Measurements from ENCODE around the gene DGUOK.

Gene DGUOK

GRCh38 chr2:73922681-73923080 is 4.0 kb upstream of the DGUOK start:
- no peak overlapping the region for H3K4me3 ChIP-seq (ENCODE audit: low read depth, low read length)
- no peak for DNase-seq (ENCODE audit: low read depth)
- TF ChIP-seq CTCF (IDR thresholded peaks at IDR 0.05; ENCODE audit: low read depth, low read length, missing control alignments) = no peak

- no peak for DNase-seq (ENCODE audit: low read depth)
Observed at GRCh38 chr2:73925033-73925704, 1.5 kb upstream of the DGUOK start.

GRCh38 chr2:73925853-73926492 is 707 bp upstream of the DGUOK start:
- peak overlapping the region; percentile 77; the same call in 1 of the 2 replicates for H3K4me3 ChIP-seq (ENCODE audit: low read depth, low read length)
- no peak for TF ChIP-seq CTCF (IDR thresholded peaks at IDR 0.05; ENCODE audit: low read depth, low read length, missing control alignments)
- DNase-seq (ENCODE audit: low read depth) = no peak

More at GRCh38 chr2:73925033-73925704, 1.5 kb upstream of the DGUOK start:
- H3K4me3 ChIP-seq (ENCODE audit: low read depth, low read length) = no peak overlapping the region
- no peak for TF ChIP-seq CTCF (IDR thresholded peaks at IDR 0.05; ENCODE audit: low read depth, low read length, missing control alignments)

- DNase-seq (ENCODE audit: low read depth) = no peak
- H3K4me3 ChIP-seq (ENCODE audit: low read depth, low read length) = peak overlapping the region; percentile 77
- no peak for TF ChIP-seq CTCF (IDR thresholded peaks at IDR 0.05; ENCODE audit: low read depth, low read length, missing control alignments)
Observed at GRCh38 chr2:73927344-73927743, 664 bp downstream of the DGUOK start.

- DNase-seq (ENCODE audit: low read depth) = no peak
- H3K4me3 ChIP-seq (ENCODE audit: low read depth, low read length) = no peak overlapping the region; the same call in 1 of the 2 replicates
- no peak for TF ChIP-seq CTCF (IDR thresholded peaks at IDR 0.05; ENCODE audit: low read depth, low read length, missing control alignments)
Observed at GRCh38 chr2:73928963-73929347, 2.3 kb downstream of the DGUOK start.

- no peak for TF ChIP-seq CTCF (IDR thresholded peaks at IDR 0.05; ENCODE audit: low read depth, low read length, missing control alignments)
- no peak overlapping the region for H3K4me3 ChIP-seq (ENCODE audit: low read depth, low read length)
- DNase-seq (ENCODE audit: low read depth) = no peak
Observed at GRCh38 chr2:73930386-73930785, 3.7 kb downstream of the DGUOK start.
